AG08395 (cell line): ENCODE measurements around the gene EIF3L.
"Not testable (repeated sequence)": the region's sequence is repeated elsewhere in the genome, so short reads cannot be mapped to it uniquely, and the experiment has no call there.

Experiments used
- DNase-seq: peaks from one replicate; pipeline ENCODE4 v3.0.0; 2012; ENCODE audit warnings: mixed read lengths, low spot score

EIF3L gene

DNA sequence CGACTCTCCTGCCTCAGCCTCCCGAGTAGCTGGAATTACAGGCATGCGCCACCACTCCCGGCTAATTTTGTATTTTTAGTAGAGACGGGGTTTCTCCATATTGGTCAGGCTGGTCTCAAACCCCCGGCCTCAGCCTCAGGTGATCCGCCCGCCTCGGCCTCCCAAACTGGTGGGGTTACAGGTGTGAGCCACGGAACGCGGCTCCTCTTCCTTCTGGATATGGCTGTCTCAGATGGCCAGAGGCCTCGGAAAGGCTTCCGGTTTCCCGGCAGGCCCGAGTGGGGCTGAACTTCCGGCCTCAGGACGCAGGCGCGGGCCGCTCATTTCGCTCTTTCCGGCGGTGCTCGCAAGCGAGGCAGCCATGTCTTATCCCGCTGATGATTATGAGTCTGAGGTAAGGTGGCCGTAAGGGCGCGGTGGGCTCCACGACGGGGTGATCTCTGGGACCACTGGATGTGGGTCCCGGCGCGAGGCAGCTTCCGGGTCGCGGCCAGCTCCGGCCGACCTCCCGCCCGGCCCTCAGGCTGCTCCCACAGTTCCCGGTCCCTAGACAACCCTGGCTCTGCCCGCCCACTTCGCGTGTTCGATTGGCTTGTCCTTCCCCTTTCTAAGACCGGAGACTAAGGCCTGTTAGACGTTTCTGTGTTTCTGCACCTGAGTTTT is at the start of gene EIF3L:
TSS of gene EIF3L (plus strand) at position 331 of the 663 bp plus-strand sequence. CDS start at position 362, 31 bp downstream.
- peak; percentile 97 for DNase-seq

DNA sequence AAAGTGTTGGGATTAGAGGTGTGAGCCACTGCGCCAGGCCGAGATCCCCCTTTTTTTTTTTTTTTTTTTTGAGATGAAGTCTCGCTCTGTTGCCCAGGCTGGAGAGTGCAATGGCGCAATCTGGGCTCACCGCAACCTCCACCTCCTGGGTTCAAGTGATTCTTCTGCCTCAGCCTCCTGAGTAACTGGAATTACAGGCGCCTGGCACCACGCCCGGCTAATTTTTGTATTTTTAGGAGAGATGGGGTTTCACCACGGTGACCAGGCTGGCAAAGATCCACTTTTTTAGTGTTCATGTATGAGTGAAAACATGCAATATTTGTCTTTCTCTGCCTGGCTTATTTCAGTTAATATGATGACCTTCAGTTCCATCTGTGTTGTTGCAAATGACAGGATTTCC is 49.2 kb upstream of the EIF3L start:
- DNase-seq = not testable (repeated sequence)

DNA sequence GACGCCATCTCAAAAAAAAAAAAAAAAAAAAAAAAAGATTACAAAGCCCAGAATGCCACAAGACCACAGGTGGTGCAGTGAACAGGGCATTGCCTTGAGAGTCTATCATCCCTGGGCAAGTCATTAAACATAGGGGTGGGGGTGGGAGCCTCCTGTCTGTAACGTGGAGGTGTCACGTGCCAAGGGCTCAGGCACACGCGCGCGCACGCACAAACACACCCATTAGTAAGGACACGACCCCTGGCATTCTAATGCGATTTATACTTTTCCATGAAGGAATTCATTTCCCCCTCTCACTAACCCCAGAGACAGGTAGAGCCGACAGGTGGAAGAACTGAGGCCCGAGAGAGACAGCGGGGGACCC is 47.3 kb upstream of the EIF3L start:
- peak; percentile 2 for DNase-seq

DNA sequence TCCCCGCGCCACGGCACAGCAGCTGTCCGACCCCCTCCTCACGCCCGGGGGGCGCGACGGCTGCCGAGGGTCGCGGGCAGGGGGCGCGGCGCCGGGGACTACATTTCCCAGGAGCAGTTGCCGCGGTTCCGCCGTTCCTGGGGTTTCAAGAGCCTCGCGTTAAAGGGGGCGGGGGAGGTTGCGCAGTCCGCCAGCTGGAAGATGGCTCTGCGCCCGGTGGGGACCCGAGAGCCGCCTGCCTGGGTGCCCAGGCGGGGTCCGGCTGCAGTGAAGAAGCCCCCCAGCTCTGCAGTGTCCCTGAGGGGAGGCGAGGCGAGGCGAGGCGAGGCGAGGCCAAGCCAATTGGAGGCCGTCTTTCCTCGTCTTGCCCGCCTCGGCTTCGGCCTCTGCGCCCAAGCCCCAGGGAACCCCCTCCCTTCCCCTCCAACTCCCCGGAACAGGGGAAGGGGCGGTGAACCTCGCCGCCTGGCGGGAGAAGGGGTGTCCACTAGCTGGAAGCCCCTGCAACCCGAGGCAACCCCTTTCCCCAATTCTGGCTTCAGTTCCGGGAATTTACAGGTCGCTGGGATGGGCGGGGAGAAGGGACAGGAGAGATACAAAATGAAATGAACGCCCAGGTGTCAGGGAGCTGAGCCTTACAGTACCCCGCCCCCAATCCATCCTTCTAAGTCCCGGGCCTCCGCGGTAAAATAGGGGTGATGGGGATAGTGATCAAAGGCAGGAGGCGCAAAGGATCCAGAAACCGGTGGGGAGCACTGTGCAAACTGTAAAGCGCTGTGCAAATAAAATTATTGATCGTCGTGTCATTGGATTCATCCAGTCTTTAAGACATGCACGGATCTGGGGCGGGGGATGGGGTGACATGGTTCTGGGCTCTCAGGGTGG is 46.7 kb upstream of the EIF3L start:
- peak; percentile 56 for DNase-seq

DNA sequence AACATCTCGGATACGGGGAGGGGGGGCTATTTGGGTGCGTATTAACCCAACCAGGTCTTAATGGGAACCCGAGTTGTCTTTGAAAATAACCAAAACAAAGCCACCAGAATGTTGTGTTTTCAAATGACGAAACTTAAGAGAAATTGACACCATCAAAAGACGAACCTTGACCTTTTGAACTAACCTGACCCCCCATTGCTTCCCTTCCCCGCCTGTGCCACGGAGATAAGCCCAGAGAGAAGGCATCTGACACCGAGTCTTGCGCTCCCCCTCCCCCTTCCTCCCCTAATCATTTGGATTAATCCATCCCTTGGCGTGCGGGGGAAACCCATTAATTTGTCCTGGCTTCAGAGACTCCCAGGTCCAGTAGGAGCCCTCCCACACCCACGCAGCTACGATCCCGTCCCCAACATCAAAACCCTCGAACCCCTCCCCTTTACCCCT is 46.0 kb upstream of the EIF3L start:
- DNase-seq = no peak

DNA sequence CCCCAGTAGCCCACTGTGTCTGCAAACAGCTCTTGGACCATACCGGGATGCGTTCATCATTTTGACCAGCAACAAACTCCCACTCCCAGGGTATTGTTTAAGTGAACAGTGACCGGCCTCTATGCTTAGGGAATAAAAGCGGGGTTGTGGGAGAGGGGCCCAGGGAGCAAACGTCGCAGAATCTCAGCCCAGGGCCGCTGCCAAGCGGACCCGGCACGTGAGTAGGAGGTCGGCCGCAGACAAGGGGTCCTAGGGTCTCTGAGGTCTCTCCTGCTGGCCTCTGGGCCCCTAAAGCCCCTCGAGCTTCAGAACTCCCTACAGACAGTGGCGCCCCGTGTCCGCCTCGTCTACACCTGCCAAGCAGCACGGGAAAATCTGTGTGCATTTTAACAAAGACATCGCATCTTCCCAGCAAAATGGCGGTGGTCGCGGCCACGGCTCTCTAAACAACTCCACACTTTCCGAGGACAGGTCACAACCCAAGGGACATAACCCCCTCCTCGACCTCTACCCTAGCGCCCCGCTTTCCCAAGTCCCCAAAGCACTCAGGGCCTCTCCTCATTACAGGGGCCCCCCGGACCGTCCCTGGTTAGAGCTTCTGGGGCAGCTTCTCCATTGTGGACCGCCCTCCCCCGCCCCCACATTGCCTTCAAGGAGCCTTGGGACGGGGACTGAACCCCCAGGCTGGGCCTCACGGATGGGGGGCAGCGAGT is 45.4 kb upstream of the EIF3L start:
- DNase-seq = peak; percentile 1

DNA sequence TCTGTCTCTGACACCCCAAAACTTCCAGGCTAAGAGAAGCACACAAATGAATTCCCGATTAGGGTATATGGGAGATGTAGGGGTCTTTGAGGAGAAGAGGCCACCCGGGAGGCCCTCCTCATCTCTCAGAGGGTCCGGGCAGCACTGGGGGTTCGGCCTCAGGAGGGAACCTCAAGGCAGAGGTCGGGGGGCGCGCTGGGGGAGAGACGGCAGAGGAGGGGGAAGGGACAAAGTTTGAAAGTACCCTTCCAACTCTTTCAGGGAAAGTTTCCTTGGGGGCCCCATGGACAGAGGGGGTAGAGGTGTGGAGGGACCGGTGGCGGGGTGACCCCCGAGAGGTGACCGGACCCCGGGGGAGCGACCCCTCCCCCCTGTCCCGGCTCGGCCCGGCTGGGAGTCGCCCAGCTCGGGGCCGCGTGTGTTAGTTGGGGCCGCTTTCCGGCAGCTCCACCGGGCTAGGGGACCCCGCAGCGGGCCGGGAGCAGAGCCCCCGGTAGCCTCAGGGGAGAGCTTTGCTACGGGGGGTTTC is 44.8 kb upstream of the EIF3L start:
- peak; percentile 2 for DNase-seq

DNA sequence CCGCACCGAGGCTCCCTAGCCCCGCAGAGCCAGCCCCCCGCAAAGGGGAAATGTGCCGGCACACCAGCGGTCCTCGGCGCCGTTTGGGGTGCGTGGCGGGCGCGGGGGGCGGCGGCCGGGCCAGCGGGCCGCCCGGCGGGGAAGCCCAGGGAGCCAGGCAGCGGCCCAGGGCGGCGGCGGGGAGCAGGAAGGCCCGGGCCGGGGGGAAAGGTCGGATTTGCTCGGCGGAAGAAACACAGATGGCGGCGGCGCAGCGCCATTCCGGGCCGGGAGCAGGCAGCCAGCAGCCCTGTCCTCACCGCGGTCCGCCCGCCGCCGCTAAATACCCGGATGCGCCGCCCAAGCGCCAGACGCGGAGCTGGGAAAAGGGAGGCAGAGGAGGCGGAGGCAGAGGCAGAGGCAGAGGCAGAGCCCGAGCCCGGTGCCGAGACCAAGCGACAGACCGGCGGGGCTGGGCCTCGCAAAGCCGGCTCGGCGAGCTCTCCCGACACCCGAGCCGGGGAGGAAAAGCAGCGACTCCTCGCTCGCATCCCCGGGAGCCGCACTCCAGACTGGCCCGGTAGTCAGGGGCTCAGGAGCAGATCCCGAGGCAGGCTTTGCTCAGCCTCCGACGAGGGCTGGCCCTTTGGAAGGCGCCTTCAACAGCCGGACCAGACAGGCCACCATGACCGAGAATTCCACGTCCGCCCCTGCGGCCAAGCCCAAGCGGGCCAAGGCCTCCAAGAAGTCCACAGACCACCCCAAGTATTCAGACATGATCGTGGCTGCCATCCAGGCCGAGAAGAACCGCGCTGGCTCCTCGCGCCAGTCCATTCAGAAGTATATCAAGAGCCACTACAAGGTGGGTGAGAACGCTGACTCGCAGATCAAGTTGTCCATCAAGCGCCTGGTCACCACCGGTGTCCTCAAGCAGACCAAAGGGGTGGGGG is 44.1 kb upstream of the EIF3L start:
- DNase-seq = peak; percentile 89

DNA sequence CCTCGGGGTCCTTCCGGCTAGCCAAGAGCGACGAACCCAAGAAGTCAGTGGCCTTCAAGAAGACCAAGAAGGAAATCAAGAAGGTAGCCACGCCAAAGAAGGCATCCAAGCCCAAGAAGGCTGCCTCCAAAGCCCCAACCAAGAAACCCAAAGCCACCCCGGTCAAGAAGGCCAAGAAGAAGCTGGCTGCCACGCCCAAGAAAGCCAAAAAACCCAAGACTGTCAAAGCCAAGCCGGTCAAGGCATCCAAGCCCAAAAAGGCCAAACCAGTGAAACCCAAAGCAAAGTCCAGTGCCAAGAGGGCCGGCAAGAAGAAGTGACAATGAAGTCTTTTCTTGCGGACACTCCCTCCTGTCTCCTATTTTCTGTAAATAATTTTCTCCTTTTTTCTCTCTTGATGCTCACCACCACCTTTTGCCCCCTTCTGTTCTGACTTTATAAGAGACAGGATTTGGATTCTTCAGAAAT is 43.4 kb upstream of the EIF3L start:
- DNase-seq = no peak

DNA sequence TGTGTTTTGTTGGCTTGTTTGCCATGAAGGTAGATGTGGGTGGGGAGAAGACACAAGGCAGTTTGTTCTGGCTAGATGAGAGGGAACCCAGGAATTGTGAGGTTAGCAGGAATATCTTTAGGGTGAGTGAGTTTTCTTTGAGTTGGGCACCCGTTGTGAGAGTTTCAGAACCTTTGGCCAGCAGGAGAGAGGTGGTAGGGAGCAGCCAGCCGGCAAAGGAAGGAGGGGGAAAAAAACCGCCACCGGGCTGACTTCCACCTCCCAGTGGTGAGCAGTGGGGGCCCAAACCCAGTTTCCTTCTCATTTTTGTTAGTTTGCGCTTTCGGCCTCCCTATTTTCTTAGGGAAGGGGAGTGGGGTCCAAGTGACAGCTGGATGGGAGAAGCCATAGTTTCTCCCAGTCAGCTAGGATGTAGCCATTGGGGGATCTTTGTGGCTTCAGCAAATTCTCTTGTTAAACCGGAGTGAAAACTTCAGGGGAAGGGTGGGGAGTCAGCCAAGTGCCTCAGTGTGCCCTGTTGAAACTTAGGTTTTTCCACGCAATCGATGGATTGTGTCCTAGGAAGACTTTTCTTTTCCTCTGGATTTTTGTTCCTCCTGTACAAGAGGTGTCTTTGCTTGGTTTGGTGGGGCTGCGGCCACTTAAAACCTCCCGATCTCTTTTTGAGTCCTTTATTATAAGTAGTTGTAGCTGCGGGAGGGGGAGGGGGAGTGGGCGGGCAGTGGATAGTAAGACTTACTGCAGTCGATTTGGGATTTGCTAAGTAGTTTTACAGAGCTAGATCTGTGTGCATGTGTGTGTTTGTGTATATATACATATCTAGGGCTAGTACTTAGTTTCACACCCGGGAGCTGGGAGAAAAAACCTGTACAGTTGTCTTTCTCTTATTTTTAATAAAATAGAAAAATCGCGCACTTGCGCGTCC is 42.5 kb upstream of the EIF3L start:
- peak; percentile 43 for DNase-seq

DNA sequence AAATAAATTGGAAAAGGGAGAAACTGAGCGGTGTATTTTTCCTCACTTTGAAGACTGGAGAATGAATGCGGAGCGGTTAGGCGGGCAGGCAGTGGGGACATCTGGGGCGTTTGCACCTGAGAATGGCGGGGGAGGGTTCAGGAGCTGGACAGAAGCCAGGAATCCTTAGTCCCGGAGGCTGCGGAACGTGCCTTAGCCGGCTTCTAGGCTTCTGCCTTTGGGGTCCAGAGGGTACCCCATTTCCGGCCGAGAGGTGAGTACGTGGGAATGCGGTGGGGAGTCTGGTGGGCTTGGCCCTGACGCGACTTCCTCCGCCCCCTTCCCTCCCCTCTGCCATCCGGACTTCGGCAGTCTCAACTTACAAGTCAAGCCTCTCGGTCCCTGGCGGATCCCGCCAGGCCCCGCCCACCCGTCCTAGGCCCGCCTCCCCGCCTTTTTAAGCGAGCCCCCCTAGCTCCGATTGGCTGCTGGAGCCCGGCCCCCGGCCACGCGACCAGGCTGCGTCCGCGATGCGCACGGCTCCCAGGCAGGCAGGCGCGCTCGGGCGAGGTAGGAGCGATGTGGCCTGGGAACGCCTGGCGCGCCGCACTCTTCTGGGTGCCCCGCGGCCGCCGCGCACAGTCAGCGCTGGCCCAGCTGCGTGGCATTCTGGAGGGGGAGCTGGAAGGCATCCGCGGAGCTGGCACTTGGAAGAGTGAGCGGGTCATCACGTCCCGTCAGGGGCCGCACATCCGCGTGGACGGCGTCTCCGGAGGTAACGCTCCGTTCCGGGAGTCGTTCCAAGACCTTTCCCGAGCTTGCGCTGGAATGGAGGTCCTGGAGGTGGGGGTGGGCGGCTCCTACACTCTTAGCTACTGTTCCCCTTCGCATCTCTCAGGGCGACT is 41.6 kb upstream of the EIF3L start, which contains the start of gene GCAT:
TSS of gene GCAT (plus strand) at position 525 of the 884 bp plus-strand sequence. CDS start at position 559, 34 bp downstream.
- DNase-seq = peak; percentile 99

DNA sequence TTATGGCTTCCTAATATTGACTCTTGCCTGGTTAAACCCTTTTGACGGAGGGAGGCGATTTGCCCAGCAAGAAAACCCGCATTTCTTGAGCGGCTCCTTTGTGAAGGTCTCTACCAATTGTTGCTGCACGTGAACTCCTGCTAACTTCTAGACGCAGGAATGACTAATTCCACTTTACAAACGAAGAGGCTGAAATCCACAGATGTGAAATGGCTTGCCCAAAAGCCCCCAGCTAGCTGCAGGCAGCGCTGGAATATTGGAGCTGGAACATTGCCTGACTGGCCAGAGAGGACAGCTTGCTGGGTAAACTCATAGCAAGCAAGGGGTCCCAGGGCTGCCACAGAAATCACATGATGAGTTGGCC is 40.9 kb upstream of the EIF3L start:
- no peak for DNase-seq

DNA sequence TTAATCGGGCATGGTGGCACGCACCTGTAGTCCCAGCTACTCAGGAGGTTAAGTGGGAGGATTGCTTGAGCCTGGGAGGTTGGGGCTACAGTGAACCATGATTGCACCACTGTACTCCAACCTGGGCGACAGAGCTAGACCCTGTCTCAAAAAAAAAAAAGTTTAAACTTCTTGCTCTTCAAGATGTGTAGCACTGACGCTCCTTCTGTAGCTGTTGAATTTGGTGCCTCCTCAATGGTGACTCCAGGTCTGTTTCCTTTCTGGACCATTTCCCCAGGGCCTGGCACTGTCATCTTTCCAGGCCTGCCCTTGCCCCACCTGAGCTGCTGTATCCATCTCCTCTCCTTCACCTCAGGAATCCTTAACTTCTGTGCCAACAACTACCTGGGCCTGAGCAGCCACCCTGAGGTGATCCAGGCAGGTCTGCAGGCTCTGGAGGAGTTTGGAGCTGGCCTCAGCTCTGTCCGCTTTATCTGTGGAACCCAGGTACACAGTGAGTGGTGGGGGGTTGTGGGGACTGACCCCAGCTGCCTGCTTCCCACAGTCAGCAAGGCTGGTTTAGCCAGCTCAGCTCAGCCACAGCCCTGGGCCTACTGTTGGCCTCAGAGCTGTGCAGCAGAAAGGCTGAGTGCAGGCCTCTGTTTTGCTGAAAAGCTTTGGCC is 39.4 kb upstream of the EIF3L start:
- no peak for DNase-seq

DNA sequence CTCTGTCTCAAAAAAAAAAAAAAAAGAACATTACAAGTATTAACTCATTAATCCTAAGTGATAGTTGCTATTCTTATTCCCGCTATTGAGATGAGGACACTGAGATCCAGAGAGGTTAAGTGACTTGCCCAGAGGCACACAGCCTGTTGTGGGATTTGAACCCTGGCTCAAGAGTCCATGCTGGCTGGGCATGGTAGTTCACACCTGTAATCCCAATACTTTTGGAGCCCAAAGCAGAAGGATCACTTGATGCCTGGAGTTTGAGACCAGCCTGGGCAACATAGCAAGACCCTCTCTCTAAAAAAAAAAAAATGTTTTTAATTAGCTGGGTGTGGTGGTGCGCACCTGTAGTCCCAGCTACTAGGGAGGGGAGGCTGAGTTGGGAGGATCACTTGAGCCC is 37.4 kb upstream of the EIF3L start:
- no peak for DNase-seq

DNA sequence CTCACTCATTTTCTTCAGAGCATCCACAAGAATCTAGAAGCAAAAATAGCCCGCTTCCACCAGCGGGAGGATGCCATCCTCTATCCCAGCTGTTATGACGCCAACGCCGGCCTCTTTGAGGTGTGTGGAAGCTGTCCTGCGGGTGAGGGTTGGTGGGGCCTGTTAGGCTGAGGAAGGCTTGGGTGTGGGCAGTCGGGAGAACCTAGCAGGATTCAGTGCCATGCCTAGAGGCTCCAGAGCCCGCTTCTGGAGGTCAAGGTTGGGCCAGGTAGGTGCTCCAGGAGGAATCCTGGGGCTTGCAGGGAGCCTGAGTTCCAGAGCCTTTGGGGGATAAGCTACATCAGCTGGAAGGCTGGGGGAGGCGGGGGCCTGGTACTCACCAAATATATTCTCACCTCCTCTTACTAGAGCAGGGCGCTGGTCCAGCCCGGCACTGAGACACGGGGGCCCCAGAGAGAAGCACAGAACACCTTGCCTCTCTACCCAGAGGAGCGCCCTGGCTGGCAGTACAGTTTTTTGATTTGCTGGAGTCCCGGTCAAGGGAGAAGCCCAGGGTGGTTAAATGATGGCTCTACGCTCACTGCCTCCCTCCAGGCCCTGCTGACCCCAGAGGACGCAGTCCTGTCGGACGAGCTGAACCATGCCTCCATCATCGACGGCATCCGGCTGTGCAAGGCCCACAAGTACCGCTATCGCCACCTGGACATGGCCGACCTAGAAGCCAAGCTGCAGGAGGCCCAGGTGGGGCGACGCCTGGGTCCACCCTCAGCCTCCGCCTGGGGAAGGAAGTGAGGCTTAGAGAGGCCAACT is 36.1 kb upstream of the EIF3L start:
- no peak for DNase-seq

DNA sequence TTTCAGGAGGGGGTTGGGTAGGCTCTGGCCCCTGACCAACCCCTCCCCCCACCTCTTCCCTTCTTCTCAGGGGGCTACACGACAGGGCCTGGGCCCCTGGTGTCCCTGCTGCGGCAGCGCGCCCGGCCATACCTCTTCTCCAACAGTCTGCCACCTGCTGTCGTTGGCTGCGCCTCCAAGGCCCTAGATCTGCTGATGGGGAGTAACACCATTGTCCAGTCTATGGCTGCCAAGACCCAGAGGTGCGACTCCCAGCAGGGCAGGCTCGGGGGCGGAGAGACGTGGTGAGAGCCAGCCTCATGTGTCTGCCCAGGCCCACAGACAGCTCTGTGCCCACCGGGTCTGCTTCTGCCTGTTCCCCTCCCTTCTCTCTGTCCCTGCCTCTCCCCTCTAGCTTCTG is 33.6 kb upstream of the EIF3L start:
- DNase-seq = no peak

DNA sequence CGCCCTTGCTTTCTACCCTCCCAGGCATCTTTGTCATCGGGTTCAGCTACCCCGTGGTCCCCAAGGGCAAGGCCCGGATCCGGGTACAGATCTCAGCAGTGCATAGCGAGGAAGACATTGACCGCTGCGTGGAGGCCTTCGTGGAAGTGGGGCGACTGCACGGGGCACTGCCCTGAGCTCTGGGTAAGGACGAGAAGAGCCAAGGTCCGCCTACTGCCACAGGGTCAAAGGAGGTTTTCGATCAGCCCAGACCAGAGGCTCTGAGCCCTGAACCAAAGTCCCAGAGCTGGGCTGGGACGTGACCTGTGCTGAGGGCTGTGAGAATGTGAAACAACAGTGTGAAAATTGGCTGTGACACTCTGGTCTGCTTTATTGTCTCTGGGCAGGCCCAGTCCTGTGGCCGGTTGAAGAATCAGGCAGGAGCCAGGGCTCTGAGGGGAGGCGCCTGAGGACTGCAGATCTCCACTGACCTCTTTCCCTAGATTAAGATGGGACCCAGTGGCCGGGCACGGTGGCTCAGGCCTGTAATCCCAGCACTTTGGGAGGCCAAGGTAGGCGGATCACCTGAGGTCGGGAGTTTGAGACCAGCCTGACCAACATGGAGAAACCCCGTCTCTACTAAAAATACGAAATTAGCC is 32.6 kb upstream of the EIF3L start:
- no peak for DNase-seq
